GM12878 (cell line): ENCODE measurements around the gene C19orf33. TPM values are rescaled to one million over a fixed set of nuclear protein-coding genes. Genes with fewer than 3 reads are reported as not detected.

ENCODE experiments used
- ASH2L ChIP-seq: fragments of 300-600, 200-600 bp; sonication (generic); IDR thresholded peaks from 2 replicates; pipeline ENCODE4 v1.6.1; 2017; ENCODE audit warnings: low read depth, mild to moderate bottlenecking, borderline replicate concordance
- BMI1 ChIP-seq: fragments of 450-650 bp; IDR thresholded peaks from 2 replicates; pipeline ENCODE4 v1.6.1; 2016; ENCODE audit warnings: mild to moderate bottlenecking, moderate library complexity, borderline replicate concordance
- CBX3 ChIP-seq: fragments of 200-600 bp; sonication (generic); IDR thresholded peaks from 2 replicates; pipeline ENCODE4 v1.6.1; 2016; ENCODE audit warnings: low read depth, borderline replicate concordance
- CHD1 ChIP-seq: IDR thresholded peaks from 2 replicates; pipeline ENCODE4 v1.6.1; 2012; ENCODE audit warnings: low read depth, low read length, improper control_type of control experiment
- EP300 ChIP-seq, 2 experiments: fragments of 150-350 bp in 1 of 2; IDR thresholded peaks; 2 replicates each; pipeline ENCODE4 v1.6.1; 2011 to 2012; ENCODE audit warnings: low read depth in 2 of 2, low read length in 2 of 2, borderline replicate concordance in 1 of 2, improper control_type of control experiment in 1 of 2, inconsistent platforms in 1 of 2; ENCODE audit not compliant: control insufficient read depth in 1 of 2
- ESRRA ChIP-seq: IDR thresholded peaks from 2 replicates; pipeline ENCODE4 v1.6.1; 2012; ENCODE audit warnings: mild to moderate bottlenecking, low read length, improper control_type of control experiment
- GATAD2B ChIP-seq: fragments of 450-650 bp; conservative IDR thresholded peaks from 2 replicates; pipeline ENCODE4 v1.6.1; 2017; ENCODE audit warnings: low read depth, mild to moderate bottlenecking, moderate library complexity
- HDAC2 ChIP-seq: fragments of 200-600 bp; sonication (generic); IDR thresholded peaks from 2 replicates; pipeline ENCODE4 v1.6.1; 2017
- IKZF1 ChIP-seq: fragments of 450-650 bp; conservative IDR thresholded peaks from 2 replicates; pipeline ENCODE4 v1.6.1; 2017; ENCODE audit warnings: antibody characterized with exemption, mild to moderate bottlenecking
- KDM1A ChIP-seq: fragments of 200-600 bp; sonication (generic); IDR thresholded peaks from 2 replicates; pipeline ENCODE4 v1.6.1; 2016; ENCODE audit warnings: borderline replicate concordance
- KLF5 ChIP-seq: fragments of 450-650 bp; IDR thresholded peaks from 2 replicates; pipeline ENCODE4 v1.6.1; 2014; ENCODE audit warnings: mild to moderate bottlenecking; ENCODE audit not compliant: partially characterized antibody
- NBN ChIP-seq: fragments of 450-650 bp; IDR thresholded peaks from 2 replicates; pipeline ENCODE4 v1.6.1; 2016
- PAX8 ChIP-seq: fragments of 450-650 bp; IDR thresholded peaks from 2 replicates; pipeline ENCODE4 v1.6.1; 2017; ENCODE audit warnings: mild to moderate bottlenecking, moderate library complexity
- POLR2A ChIP-seq: IDR thresholded peaks from 2 replicates; pipeline ENCODE4 v1.6.1; 2011; ENCODE audit warnings: low read depth, mild to moderate bottlenecking, low read length
- SREBF2 ChIP-seq: IDR thresholded peaks from 2 replicates; pipeline ENCODE4 v1.6.1; 2012; ENCODE audit warnings: mild to moderate bottlenecking, low read length
- SRF ChIP-seq, 2 experiments: IDR thresholded peaks; 2 replicates each; pipeline ENCODE4 v1.6.1; 2011; ENCODE audit warnings: low read depth in 2 of 2, low read length in 2 of 2, mild to moderate bottlenecking in 1 of 2, moderate library complexity in 1 of 2
- TCF3 ChIP-seq: IDR thresholded peaks from 2 replicates; pipeline ENCODE4 v1.6.1; 2012; ENCODE audit warnings: low read depth, mild to moderate bottlenecking, low read length, borderline replicate concordance; ENCODE audit not compliant: insufficient read depth
- WRNIP1 ChIP-seq: IDR thresholded peaks from 2 replicates; pipeline ENCODE4 v1.6.1; 2011; ENCODE audit warnings: low read depth, low read length, improper control_type of control experiment, borderline replicate concordance
- ZBED1 ChIP-seq: IDR thresholded peaks from 2 replicates; pipeline ENCODE4 v1.6.1; 2016; ENCODE audit warnings: borderline replicate concordance
- ZNF217 ChIP-seq: fragments of 450-650 bp; IDR thresholded peaks from 2 replicates; pipeline ENCODE4 v1.6.1; 2017; ENCODE audit warnings: antibody characterized with exemption, mild to moderate bottlenecking
- ZNF384 ChIP-seq: IDR thresholded peaks from 2 replicates; pipeline ENCODE4 v1.6.1; 2012; ENCODE audit warnings: low read depth, mild to moderate bottlenecking, low read length, improper control_type of control experiment, borderline replicate concordance
- polyA plus RNA-seq, 11 experiments: library from polyadenylated mRNA; depleted of rRNA in 4 of 11; unstranded in 6 of 11; stranded (reverse) in 5 of 11; fragments of >200 nt; fragmentation: Nextera tagmentation in 4 of 11; fragmentation: Illumina TruSeq in 1 of 11; extraction: Ambion mirVana in 4 of 11; extraction: Trizol in 1 of 11; gene quantifications; 1 replicate in 1 of 11; 2 replicates in 10 of 11; pipeline versions ENCODE4 v1.2.1 to v1.2.3, GENCODE V29; 2011 to 2016; ENCODE audit warnings: inconsistent platforms in 2 of 11, missing spikeins in 2 of 11, low read depth in 1 of 11
- total RNA-seq, 4 experiments: library from RNA; depleted of rRNA in 3 of 4; stranded (reverse); fragments of >200 nt in 3 of 4; fragmentation: Illumina TruSeq in 1 of 4; extraction: Trizol in 1 of 4; gene quantifications; 2 replicates each; pipeline versions ENCODE4 v1.2.1 to v1.2.3, GENCODE V29; 2013 to 2021
- TF ChIP-seq, protein P1 (sequence below): IDR thresholded peaks from 2 replicates; pipeline ENCODE4 v1.6.1; 2012; ENCODE audit warnings: improper control_type of control experiment, low read depth, low read length; ENCODE audit not compliant: insufficient replicate concordance
- TF ChIP-seq, protein P2 (sequence below): fragments of 450-650 bp; IDR thresholded peaks from 2 replicates; pipeline ENCODE4 v1.6.1; 2016; ENCODE audit warnings: mild to moderate bottlenecking, moderate library complexity, borderline replicate concordance

The C19orf33 gene
- total and polyA plus RNA-seq, 10 of the 15 experiments (the other 5 are each of a cell fraction or from before 2014, with no cell fraction given) = 0.28 to 0.45 TPM; not detected in 8

DNA sequence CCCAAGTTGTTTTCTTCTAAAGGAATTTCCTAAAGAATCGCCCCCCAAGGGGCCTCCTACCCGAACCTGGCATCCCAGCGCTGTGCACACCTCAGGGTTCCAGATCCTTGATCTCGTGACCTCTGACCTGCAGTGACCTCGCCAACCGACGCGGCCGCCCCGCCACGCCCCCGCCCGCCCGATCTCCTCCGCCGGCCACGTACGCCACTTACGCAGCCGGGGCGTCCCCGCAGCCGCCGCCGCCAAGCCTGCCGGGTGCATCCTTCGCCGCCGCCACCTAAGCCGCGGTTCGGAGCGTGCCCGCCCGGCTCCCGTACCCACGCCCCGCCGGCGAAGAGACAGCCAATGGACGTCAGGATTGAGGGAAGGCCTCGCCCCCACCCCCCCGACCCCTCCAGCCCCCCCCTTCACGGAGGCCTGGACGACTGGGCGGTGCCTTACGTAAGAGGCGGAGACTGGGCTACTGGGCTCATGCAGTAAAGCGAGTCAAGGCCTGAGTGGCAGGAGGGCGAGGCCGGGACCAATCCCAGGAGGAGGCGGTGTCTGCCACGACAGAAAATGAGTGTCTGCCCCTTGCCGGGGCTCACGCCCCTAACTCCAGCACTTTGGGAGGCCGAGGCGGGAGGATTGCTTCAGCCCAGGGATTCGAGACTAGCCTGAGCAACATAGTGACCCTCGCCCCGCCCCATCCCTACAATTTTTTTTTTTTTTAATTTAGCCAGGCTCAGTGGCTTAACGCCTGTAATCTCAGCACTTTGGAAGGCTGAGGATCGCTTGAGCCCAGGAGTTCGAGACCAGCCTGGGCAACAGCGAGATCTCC, 11.8 kb downstream of the C19orf33 start, which contains the start of gene YIF1B (continued):
- TF ChIP-seq, protein P1, sequence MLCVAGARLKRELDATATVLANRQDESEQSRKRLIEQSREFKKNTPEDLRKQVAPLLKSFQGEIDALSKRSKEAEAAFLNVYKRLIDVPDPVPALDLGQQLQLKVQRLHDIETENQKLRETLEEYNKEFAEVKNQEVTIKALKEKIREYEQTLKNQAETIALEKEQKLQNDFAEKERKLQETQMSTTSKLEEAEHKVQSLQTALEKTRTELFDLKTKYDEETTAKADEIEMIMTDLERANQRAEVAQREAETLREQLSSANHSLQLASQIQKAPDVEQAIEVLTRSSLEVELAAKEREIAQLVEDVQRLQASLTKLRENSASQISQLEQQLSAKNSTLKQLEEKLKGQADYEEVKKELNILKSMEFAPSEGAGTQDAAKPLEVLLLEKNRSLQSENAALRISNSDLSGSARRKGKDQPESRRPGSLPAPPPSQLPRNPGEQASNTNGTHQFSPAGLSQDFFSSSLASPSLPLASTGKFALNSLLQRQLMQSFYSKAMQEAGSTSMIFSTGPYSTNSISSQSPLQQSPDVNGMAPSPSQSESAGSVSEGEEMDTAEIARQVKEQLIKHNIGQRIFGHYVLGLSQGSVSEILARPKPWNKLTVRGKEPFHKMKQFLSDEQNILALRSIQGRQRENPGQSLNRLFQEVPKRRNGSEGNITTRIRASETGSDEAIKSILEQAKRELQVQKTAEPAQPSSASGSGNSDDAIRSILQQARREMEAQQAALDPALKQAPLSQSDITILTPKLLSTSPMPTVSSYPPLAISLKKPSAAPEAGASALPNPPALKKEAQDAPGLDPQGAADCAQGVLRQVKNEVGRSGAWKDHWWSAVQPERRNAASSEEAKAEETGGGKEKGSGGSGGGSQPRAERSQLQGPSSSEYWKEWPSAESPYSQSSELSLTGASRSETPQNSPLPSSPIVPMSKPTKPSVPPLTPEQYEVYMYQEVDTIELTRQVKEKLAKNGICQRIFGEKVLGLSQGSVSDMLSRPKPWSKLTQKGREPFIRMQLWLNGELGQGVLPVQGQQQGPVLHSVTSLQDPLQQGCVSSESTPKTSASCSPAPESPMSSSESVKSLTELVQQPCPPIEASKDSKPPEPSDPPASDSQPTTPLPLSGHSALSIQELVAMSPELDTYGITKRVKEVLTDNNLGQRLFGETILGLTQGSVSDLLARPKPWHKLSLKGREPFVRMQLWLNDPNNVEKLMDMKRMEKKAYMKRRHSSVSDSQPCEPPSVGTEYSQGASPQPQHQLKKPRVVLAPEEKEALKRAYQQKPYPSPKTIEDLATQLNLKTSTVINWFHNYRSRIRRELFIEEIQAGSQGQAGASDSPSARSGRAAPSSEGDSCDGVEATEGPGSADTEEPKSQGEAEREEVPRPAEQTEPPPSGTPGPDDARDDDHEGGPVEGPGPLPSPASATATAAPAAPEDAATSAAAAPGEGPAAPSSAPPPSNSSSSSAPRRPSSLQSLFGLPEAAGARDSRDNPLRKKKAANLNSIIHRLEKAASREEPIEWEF = no peak
- TF ChIP-seq ESRRA (no peak), SREBF2 (0 out of 2 replicates have a peak, but pooled peaks have one; percentile 14), ASH2L (no peak), POLR2A (peak; percentile 64), KLF5 (no peak), SRF (IDR thresholded peaks at IDR 0.05; ENCODE audit: low read depth in 2 of 2, low read length in 2 of 2) (no peak), CHD1 (no peak), ZBED1 (no peak), ZNF217 (no peak), KDM1A (no peak), WRNIP1 (no peak), TCF3 (no peak), ZNF384 (peak; percentile 46; the same call in 1 of the 2 replicates), IKZF1 (0 out of 2 replicates have a peak, but pooled peaks have one; percentile 4), NBN (peak; percentile 78), CBX3 (no peak), HDAC2 (no peak), GATAD2B (peak; percentile 8; the same call in 1 of the 2 replicates), EP300 (IDR thresholded peaks at IDR 0.05; ENCODE audit: borderline replicate concordance in 1 of 2, control insufficient read depth in 1 of 2, low read depth in 2 of 2, low read length in 2 of 2) (no peak), BMI1 (no peak), PAX8 (no peak)
- TF ChIP-seq, protein P2, sequence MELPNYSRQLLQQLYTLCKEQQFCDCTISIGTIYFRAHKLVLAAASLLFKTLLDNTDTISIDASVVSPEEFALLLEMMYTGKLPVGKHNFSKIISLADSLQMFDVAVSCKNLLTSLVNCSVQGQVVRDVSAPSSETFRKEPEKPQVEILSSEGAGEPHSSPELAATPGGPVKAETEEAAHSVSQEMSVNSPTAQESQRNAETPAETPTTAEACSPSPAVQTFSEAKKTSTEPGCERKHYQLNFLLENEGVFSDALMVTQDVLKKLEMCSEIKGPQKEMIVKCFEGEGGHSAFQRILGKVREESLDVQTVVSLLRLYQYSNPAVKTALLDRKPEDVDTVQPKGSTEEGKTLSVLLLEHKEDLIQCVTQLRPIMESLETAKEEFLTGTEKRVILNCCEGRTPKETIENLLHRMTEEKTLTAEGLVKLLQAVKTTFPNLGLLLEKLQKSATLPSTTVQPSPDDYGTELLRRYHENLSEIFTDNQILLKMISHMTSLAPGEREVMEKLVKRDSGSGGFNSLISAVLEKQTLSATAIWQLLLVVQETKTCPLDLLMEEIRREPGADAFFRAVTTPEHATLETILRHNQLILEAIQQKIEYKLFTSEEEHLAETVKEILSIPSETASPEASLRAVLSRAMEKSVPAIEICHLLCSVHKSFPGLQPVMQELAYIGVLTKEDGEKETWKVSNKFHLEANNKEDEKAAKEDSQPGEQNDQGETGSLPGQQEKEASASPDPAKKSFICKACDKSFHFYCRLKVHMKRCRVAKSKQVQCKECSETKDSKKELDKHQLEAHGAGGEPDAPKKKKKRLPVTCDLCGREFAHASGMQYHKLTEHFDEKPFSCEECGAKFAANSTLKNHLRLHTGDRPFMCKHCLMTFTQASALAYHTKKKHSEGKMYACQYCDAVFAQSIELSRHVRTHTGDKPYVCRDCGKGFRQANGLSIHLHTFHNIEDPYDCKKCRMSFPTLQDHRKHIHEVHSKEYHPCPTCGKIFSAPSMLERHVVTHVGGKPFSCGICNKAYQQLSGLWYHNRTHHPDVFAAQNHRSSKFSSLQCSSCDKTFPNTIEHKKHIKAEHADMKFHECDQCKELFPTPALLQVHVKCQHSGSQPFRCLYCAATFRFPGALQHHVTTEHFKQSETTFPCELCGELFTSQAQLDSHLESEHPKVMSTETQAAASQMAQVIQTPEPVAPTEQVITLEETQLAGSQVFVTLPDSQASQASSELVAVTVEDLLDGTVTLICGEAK = no peak
